ENCODE measurements around the gene JADE2. TPM values are rescaled to one million over a fixed set of nuclear protein-coding genes. Genes with fewer than 3 reads are reported as not detected.
A peak's percentile ranks its signal among the peaks of the same experiment; 100 is the strongest.

JADE2 gene
- total and polyA plus RNA-seq, 2 experiments from 2014 or later = 14.9 to 35.4 TPM

DNA sequence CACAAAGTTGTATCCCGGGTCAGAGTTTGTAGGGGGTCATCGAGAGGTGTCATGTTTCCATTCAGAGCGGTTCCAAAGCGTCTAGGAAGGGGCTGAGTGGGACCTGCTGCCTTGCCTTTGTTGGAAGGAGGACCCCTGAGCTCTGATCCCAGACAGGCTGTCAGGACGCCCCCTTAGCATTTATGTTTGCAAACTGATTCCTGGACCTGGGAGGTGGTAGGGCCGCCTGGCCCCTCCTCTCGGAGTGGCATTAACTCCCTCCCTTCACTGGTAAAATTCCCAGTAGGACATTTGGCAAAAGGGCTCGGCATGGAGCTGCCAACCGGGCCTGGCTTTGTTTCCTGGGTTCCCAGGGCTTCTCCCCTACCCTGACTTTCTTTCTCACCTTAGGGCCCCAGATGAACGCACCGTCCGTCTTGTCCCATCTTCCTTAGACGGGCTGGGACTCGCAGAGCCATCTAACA lies 2.5 kb downstream of the JADE2 start:
- Histone ChIP-seq H4K20me1 (ENCODE audit: insufficient read depth, poor library complexity, severe bottlenecking) (peaks cover 46% of the 10 kb centered on the region), H3K4me1 (ENCODE audit: insufficient read depth) (peaks cover 45% of the 10 kb centered on the region), H2AFZ (peak overlapping the region; percentile 14), H3K4me2 (peak overlapping the region; percentile 94), H3K27me3 (no peaks in the 10 kb centered on the region), H3K27ac (peak overlapping the region; percentile 99), H3K79me2 (peaks cover 59% of the 10 kb centered on the region), H3K9me2 (replicated peaks; ENCODE audit: insufficient read depth) (no peaks in the 10 kb centered on the region), H3K36me3 (replicated peaks; ENCODE audit: insufficient read depth, low read depth) (no peaks in the 10 kb centered on the region), H3K9me3 (ENCODE audit: low read depth) (no peaks in the 10 kb centered on the region), H3K4me3 (peak overlapping the region; percentile 43)
- DNase-seq (ENCODE audit: low spot score) = no peak
- TF ChIP-seq EZH2phosphoT487 (IDR thresholded peaks at IDR 0.05; ENCODE audit: low read depth, severe bottlenecking, unreplicated experiment) (no peak), EZH2 (IDR thresholded peaks at IDR 0.05; ENCODE audit: borderline replicate concordance) (no peak)
- TF ChIP-seq, protein P1, sequence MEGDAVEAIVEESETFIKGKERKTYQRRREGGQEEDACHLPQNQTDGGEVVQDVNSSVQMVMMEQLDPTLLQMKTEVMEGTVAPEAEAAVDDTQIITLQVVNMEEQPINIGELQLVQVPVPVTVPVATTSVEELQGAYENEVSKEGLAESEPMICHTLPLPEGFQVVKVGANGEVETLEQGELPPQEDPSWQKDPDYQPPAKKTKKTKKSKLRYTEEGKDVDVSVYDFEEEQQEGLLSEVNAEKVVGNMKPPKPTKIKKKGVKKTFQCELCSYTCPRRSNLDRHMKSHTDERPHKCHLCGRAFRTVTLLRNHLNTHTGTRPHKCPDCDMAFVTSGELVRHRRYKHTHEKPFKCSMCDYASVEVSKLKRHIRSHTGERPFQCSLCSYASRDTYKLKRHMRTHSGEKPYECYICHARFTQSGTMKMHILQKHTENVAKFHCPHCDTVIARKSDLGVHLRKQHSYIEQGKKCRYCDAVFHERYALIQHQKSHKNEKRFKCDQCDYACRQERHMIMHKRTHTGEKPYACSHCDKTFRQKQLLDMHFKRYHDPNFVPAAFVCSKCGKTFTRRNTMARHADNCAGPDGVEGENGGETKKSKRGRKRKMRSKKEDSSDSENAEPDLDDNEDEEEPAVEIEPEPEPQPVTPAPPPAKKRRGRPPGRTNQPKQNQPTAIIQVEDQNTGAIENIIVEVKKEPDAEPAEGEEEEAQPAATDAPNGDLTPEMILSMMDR (IDR thresholded peaks at IDR 0.05; ENCODE audit: poor library complexity) = no peak
- 35% methylated on average over 14 of the region's 14 CpGs for WGBS (ENCODE audit: low lambda C conversion rate, missing lambda C conversion rate)

DNA sequence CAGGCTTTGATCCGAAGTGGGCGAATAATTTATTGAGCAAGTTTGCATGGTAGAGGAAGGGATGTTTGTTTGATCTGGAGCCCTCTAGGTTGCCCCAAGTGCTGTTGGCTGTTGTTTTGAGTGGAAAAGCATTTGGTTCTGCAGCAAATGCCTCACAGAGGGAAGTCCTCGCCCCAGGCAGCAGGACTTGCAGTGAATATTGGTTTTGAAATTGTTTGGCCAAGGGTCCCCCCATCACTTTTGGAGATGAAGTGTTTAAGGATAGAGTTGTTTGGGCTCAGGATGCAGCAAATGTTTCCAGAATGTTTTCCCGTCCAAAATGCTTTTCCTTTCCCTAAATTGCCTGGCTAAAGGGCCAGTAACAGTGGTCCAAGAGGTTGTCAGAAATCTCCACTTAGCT lies 3.1 kb downstream of the JADE2 start:
- no peak overlapping the region for H3K4me3 ChIP-seq
- 78% methylated on average over 4 of the region's 4 CpGs for WGBS (ENCODE audit: low lambda C conversion rate, missing lambda C conversion rate)
- no peak for DNase-seq (ENCODE audit: low spot score)
- TF ChIP-seq EZH2 (IDR thresholded peaks at IDR 0.05; ENCODE audit: borderline replicate concordance) (no peak), EZH2phosphoT487 (IDR thresholded peaks at IDR 0.05; ENCODE audit: low read depth, severe bottlenecking, unreplicated experiment) (no peak)
- TF ChIP-seq, protein P1 (IDR thresholded peaks at IDR 0.05; ENCODE audit: poor library complexity) = no peak
- H2AFZ ChIP-seq = no peak overlapping the region
- H3K9me2 ChIP-seq (replicated peaks; ENCODE audit: insufficient read depth) = no peaks in the 10 kb centered on the region
- H3K36me3 ChIP-seq (replicated peaks; ENCODE audit: insufficient read depth, low read depth) = no peaks in the 10 kb centered on the region
- peaks cover 65% of the 10 kb centered on the region for H3K79me2 ChIP-seq
- no peaks in the 10 kb centered on the region for H3K9me3 ChIP-seq (ENCODE audit: low read depth)
- peaks cover 52% of the 10 kb centered on the region for H4K20me1 ChIP-seq (ENCODE audit: insufficient read depth, poor library complexity, severe bottlenecking)
- H3K4me2 ChIP-seq = peak overlapping the region; percentile 94
- H3K4me1 ChIP-seq (ENCODE audit: insufficient read depth) = peaks cover 45% of the 10 kb centered on the region
- H3K27me3 ChIP-seq = no peaks in the 10 kb centered on the region
- H3K27ac ChIP-seq = peak overlapping the region; percentile 99

DNA sequence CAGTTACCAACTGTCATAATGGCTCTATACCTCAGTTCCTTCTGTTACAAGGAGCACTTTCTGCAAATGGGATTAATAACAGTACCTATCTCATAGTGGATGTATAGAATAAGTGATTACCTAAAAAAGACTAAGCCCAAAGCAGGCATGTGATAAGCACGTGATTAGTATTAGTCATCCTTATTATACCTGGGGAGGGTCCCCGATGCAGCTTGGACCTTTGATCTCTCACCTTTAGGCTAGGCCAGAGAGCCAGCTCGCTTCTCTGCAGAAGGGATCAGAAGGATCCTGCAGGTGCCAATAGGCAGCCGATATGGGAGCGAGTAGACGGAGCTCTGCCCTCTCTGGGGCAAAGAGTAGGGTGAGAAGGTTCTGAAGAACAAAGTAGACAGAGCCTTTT lies 4.0 kb downstream of the JADE2 start:
- H3K4me1 ChIP-seq (ENCODE audit: insufficient read depth) = peaks cover 42% of the 10 kb centered on the region
- WGBS (ENCODE audit: low lambda C conversion rate, missing lambda C conversion rate) = 76% methylated on average over 6 of the region's 6 CpGs
- no peaks in the 10 kb centered on the region for H3K9me3 ChIP-seq (ENCODE audit: low read depth)
- no peaks in the 10 kb centered on the region for H3K36me3 ChIP-seq (replicated peaks; ENCODE audit: insufficient read depth, low read depth)
- peaks cover 74% of the 10 kb centered on the region for H3K79me2 ChIP-seq
- H4K20me1 ChIP-seq (ENCODE audit: insufficient read depth, poor library complexity, severe bottlenecking) = peaks cover 61% of the 10 kb centered on the region
- TF ChIP-seq, protein P1 (IDR thresholded peaks at IDR 0.05; ENCODE audit: poor library complexity) = no peak
- TF ChIP-seq EZH2phosphoT487 (IDR thresholded peaks at IDR 0.05; ENCODE audit: low read depth, severe bottlenecking, unreplicated experiment) (no peak), EZH2 (IDR thresholded peaks at IDR 0.05; ENCODE audit: borderline replicate concordance) (no peak)
- H2AFZ ChIP-seq = no peak overlapping the region
- no peaks in the 10 kb centered on the region for H3K27me3 ChIP-seq
- no peaks in the 10 kb centered on the region for H3K9me2 ChIP-seq (replicated peaks; ENCODE audit: insufficient read depth)
- DNase-seq (ENCODE audit: low spot score) = no peak
- H3K4me2 ChIP-seq = peak overlapping the region; percentile 94
- H3K27ac ChIP-seq = peak overlapping the region; percentile 65
- H3K4me3 ChIP-seq = no peak overlapping the region
